Neural cell (in vitro differentiated cells): Measurements from ENCODE around the gene CARD9. TPM values are rescaled to one million over a fixed set of nuclear protein-coding genes. Genes with fewer than 3 reads are reported as not detected.

Experiments used
- H2AFZ ChIP-seq: fragments of 200-600, 300-800 bp; sonication (generic), shearing (Covaris generic); 2 replicates; pipeline ENCODE4 v1.6.0; 2014; ENCODE audit warnings: low read depth, mild to moderate bottlenecking, antibody characterized with exemption, low read length, moderate library complexity
- H3F3A ChIP-seq: fragments of 200-600 bp; shearing (Covaris generic); 2 replicates; pipeline ENCODE4 v1.6.1; 2016; ENCODE audit warnings: mild to moderate bottlenecking, moderate library complexity, mixed read lengths, antibody characterized with exemption, low read length; ENCODE audit not compliant: insufficient read depth, poor library complexity, severe bottlenecking
- H3K27ac ChIP-seq: fragments of 200-600, 300-800 bp; sonication (generic), shearing (Covaris generic); 2 replicates; pipeline ENCODE4 v1.5.1; 2014; ENCODE audit warnings: mild to moderate bottlenecking, low read length, moderate library complexity
- H3K27me3 ChIP-seq: fragments of 300-800, 200-600 bp; sonication (generic), shearing (Covaris generic); 2 replicates; pipeline ENCODE4 v1.6.0; 2014; ENCODE audit warnings: mild to moderate bottlenecking, low read depth, low read length, moderate library complexity; ENCODE audit not compliant: insufficient read depth
- H3K36me3 ChIP-seq: fragments of 300-800, 200-600 bp; sonication (generic), shearing (Covaris generic); 2 replicates; pipeline ENCODE4 v1.5.1; 2014; ENCODE audit warnings: mild to moderate bottlenecking, antibody characterized with exemption, low read length, moderate library complexity; ENCODE audit not compliant: insufficient read depth
- H3K4me2 ChIP-seq: fragments of 300-800, 200-600 bp; sonication (generic), shearing (Covaris generic); 2 replicates; pipeline ENCODE4 v1.6.0; 2014; ENCODE audit warnings: mild to moderate bottlenecking, low read length
- H3K4me3 ChIP-seq: fragments of 300-800, 200-600 bp; sonication (generic), shearing (Covaris generic); 2 replicates; pipeline ENCODE4 v1.5.1; 2014; ENCODE audit warnings: mild to moderate bottlenecking, low read length, moderate library complexity
- H3K79me2 ChIP-seq: fragments of 200-600 bp; shearing (Covaris generic); replicated peaks from 2 replicates; pipeline ENCODE4 v1.6.0; 2014; ENCODE audit warnings: mild to moderate bottlenecking, low read length, moderate library complexity; ENCODE audit not compliant: insufficient read depth
- H3K9ac ChIP-seq: fragments of 300-800, 200-600 bp; sonication (generic), shearing (Covaris generic); 2 replicates; pipeline ENCODE4 v1.6.1; 2016; ENCODE audit warnings: mild to moderate bottlenecking, low read length, mixed read lengths
- H3K9me2 ChIP-seq: fragments of 200-600 bp; shearing (Covaris generic); 2 replicates; pipeline ENCODE4 v1.6.1; 2016; ENCODE audit warnings: mild to moderate bottlenecking, low read length, mixed read lengths; ENCODE audit not compliant: insufficient read depth
- H3K9me3 ChIP-seq: fragments of 200-600, 300-800 bp; sonication (generic), shearing (Covaris generic); 2 replicates; pipeline ENCODE4 v1.6.1; 2016; ENCODE audit warnings: mild to moderate bottlenecking, mixed run types, low read length, moderate library complexity, mixed read lengths
- H4K20me1 ChIP-seq: fragments of 200-600 bp; shearing (Covaris generic); 2 replicates; pipeline ENCODE4 v1.6.1; 2016; ENCODE audit warnings: mild to moderate bottlenecking, mixed run types; ENCODE audit not compliant: insufficient read depth
- EP300 ChIP-seq: fragments of 450-650 bp; conservative IDR thresholded peaks from 2 replicates; pipeline ENCODE4 v1.6.1; 2014; ENCODE audit warnings: antibody characterized with exemption, mild to moderate bottlenecking, moderate library complexity; ENCODE audit not compliant: poor library complexity, severe bottlenecking
- EZH2 ChIP-seq: fragments of 200-600, 300-800 bp; shearing (Covaris generic), sonication (generic); IDR thresholded peaks from 2 replicates; pipeline ENCODE4 v1.6.1; 2014; ENCODE audit warnings: antibody characterized with exemption, low read length, borderline replicate concordance, mild to moderate bottlenecking; ENCODE audit not compliant: insufficient read depth, poor library complexity, severe bottlenecking
- MXI1 ChIP-seq: fragments of 450-650 bp; conservative IDR thresholded peaks from 2 replicates; pipeline ENCODE4 v1.6.1; 2014; ENCODE audit warnings: antibody characterized with exemption, mild to moderate bottlenecking; ENCODE audit not compliant: poor library complexity, severe bottlenecking
- POLR2AphosphoS5 ChIP-seq: IDR thresholded peaks from 2 replicates; pipeline ENCODE4 v1.6.1; 2012
- RAD21 ChIP-seq: fragments of 450-650 bp; conservative IDR thresholded peaks from 2 replicates; pipeline ENCODE4 v1.6.1; 2014; ENCODE audit warnings: antibody characterized with exemption, mild to moderate bottlenecking, moderate library complexity
- SMC3 ChIP-seq: fragments of 450-650 bp; conservative IDR thresholded peaks from 2 replicates; pipeline ENCODE4 v1.6.1; 2014; ENCODE audit warnings: antibody characterized with exemption, mild to moderate bottlenecking, moderate library complexity; ENCODE audit not compliant: poor library complexity
- TAF1 ChIP-seq: IDR thresholded peaks from 2 replicates; pipeline ENCODE4 v1.6.1; 2012; ENCODE audit warnings: low read depth
- polyA plus RNA-seq: library from polyadenylated mRNA; depleted of rRNA; stranded (reverse); fragments of >200 nt; gene quantifications from 2 replicates; pipeline ENCODE4 v1.2.3, GENCODE V29; 2014
- TF ChIP-seq, protein P1 (sequence below): IDR thresholded peaks from 2 replicates; pipeline ENCODE4 v1.6.1; 2012; ENCODE audit warnings: borderline replicate concordance
- TF ChIP-seq, protein P2 (sequence below): fragments of 450-650 bp; IDR thresholded peaks from 2 replicates; pipeline ENCODE4 v1.5.1; 2014; ENCODE audit warnings: antibody characterized with exemption, mild to moderate bottlenecking, moderate library complexity; ENCODE audit not compliant: poor library complexity, severe bottlenecking

The CARD9 gene
- polyA plus RNA-seq, 1 donor from 2014 or later = 0.77 TPM

DNA sequence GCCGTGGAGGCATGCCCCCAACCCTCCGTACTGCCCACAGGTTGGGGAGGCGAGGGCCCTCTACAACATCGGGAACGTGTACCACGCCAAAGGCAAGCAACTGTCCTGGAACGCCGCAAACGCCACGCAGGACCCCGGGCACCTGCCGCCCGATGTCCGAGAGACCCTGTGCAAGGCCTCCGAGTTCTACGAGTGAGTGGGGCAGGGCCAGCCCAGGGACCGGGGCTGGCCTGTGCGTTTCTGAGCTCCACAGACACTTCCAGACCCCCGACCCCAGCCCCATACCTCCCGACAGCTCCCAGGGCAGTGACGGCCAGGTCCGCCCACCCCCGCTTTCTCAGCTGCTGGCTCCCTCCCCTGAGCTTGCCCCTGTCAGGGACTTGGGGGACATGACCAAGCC is 36.6 kb downstream of the CARD9 start:
- no peaks in the 10 kb centered on the region for H3K9me2 ChIP-seq
- no peak overlapping the region for H3K4me3 ChIP-seq
- H3K27me3 ChIP-seq = no peaks in the 10 kb centered on the region
- no peaks in the 10 kb centered on the region for H3F3A ChIP-seq
- no peak overlapping the region for H2AFZ ChIP-seq
- H3K9ac ChIP-seq = no peak overlapping the region
- no peaks in the 10 kb centered on the region for H3K36me3 ChIP-seq
- H3K79me2 ChIP-seq = no peaks in the 10 kb centered on the region
- TF ChIP-seq TAF1 (no peak), EZH2 (no peak), MXI1 (no peak), RAD21 (no peak), SMC3 (no peak), POLR2AphosphoS5 (no peak), EP300 (no peak)
- TF ChIP-seq, protein P1, sequence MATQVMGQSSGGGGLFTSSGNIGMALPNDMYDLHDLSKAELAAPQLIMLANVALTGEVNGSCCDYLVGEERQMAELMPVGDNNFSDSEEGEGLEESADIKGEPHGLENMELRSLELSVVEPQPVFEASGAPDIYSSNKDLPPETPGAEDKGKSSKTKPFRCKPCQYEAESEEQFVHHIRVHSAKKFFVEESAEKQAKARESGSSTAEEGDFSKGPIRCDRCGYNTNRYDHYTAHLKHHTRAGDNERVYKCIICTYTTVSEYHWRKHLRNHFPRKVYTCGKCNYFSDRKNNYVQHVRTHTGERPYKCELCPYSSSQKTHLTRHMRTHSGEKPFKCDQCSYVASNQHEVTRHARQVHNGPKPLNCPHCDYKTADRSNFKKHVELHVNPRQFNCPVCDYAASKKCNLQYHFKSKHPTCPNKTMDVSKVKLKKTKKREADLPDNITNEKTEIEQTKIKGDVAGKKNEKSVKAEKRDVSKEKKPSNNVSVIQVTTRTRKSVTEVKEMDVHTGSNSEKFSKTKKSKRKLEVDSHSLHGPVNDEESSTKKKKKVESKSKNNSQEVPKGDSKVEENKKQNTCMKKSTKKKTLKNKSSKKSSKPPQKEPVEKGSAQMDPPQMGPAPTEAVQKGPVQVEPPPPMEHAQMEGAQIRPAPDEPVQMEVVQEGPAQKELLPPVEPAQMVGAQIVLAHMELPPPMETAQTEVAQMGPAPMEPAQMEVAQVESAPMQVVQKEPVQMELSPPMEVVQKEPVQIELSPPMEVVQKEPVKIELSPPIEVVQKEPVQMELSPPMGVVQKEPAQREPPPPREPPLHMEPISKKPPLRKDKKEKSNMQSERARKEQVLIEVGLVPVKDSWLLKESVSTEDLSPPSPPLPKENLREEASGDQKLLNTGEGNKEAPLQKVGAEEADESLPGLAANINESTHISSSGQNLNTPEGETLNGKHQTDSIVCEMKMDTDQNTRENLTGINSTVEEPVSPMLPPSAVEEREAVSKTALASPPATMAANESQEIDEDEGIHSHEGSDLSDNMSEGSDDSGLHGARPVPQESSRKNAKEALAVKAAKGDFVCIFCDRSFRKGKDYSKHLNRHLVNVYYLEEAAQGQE = no peak
- TF ChIP-seq, protein P2, sequence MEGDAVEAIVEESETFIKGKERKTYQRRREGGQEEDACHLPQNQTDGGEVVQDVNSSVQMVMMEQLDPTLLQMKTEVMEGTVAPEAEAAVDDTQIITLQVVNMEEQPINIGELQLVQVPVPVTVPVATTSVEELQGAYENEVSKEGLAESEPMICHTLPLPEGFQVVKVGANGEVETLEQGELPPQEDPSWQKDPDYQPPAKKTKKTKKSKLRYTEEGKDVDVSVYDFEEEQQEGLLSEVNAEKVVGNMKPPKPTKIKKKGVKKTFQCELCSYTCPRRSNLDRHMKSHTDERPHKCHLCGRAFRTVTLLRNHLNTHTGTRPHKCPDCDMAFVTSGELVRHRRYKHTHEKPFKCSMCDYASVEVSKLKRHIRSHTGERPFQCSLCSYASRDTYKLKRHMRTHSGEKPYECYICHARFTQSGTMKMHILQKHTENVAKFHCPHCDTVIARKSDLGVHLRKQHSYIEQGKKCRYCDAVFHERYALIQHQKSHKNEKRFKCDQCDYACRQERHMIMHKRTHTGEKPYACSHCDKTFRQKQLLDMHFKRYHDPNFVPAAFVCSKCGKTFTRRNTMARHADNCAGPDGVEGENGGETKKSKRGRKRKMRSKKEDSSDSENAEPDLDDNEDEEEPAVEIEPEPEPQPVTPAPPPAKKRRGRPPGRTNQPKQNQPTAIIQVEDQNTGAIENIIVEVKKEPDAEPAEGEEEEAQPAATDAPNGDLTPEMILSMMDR = no peak
- H3K27ac ChIP-seq = no peak overlapping the region
- no peak overlapping the region for H3K4me2 ChIP-seq
- no peaks in the 10 kb centered on the region for H4K20me1 ChIP-seq
- no peaks in the 10 kb centered on the region for H3K9me3 ChIP-seq

DNA sequence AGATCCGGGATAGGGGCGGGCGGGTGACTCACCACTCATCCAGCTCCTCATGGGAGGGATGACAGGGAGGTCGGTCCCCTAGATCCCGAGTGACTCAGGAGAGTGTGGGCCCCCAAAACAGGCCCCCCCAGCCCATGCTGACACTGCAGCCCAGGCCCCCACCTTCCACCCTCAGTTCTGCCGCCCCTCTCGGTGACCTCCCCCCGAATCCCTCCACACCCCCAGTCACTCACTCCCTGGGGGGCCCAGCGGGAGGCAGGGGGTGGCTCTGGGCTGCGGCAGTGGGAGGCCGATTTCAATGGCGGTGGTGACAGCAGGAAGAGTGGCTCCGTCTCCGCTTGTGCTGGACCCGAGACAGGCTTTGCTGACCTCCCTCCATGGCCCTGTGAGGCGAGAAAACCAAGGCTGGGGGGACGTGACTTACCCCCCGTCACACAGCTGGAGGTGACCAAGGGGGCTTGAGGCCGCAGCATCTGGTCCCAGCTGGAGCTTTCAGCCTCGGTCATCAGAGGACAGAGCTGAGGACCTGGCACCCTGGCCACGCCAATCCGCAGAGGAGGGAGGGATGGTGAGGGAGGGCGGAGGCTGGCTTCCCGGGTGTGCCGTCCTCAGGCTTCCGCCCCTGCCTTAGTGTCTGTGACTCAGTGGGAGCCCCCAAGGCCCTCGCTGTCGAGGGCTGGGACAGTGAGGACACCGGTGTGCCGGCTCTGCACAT is 37.2 kb downstream of the CARD9 start:
- H2AFZ ChIP-seq = no peak overlapping the region
- no peaks in the 10 kb centered on the region for H3K9me3 ChIP-seq
- no peaks in the 10 kb centered on the region for H3K36me3 ChIP-seq

More for the DNA sequence above, 37.2 kb downstream of the CARD9 start:
- Histone ChIP-seq H3K27me3 (no peaks in the 10 kb centered on the region), H4K20me1 (no peaks in the 10 kb centered on the region), H3K4me3 (no peak overlapping the region), H3K79me2 (no peaks in the 10 kb centered on the region), H3K27ac (no peak overlapping the region), H3K4me2 (no peak overlapping the region), H3K9ac (no peak overlapping the region), H3K9me2 (no peaks in the 10 kb centered on the region), H3F3A (no peaks in the 10 kb centered on the region)
- TF ChIP-seq SMC3 (no peak), TAF1 (no peak), MXI1 (no peak), EP300 (no peak), EZH2 (no peak), RAD21 (no peak), POLR2AphosphoS5 (no peak)
- TF ChIP-seq, protein P1 = no peak
- TF ChIP-seq, protein P2 = no peak
